PC-3 (cell line): Measurements from ENCODE around the gene CNPY3. TPM values are rescaled to one million over a fixed set of nuclear protein-coding genes. Genes with fewer than 3 reads are reported as not detected.
A peak's percentile ranks its signal among the peaks of the same experiment; 100 is the strongest.

Source experiments
- ATAC-seq: fragments of 200-7000 bp; cut with Tn5 transposase; 2 replicates; pipeline ENCODE4 v1.9.1; 2020; ENCODE audit warnings: mild to moderate bottlenecking, moderate library complexity
- BruUV-seq: library from RNA; stranded (reverse); fragments of 400-500 nt; replicated peaks from 2 replicates; lab custom pipeline; 2021; lab: Mats Ljungman, UMichigan
- CTCF ChIA-PET: fragments of 300-600 bp; sonication (Branson Sonifier 250); formaldehyde crosslinking; loops from one replicate; lab custom pipeline; 2022; ENCODE audit warnings: antibody characterized with exemption; lab: Charles Lee
- POLR2A ChIA-PET: fragments of 300-600 bp; sonication (Branson Sonifier 250); formaldehyde crosslinking; loops from one replicate; lab custom pipeline; 2022; ENCODE audit warnings: antibody characterized with exemption; ENCODE audit not compliant: unreplicated experiment; lab: Charles Lee
- DNase-seq: peaks from one replicate; pipeline ENCODE4 v3.0.0-alpha.2; 2015
- H2AFZ ChIP-seq: fragments of 300-600 bp; sonication (generic); 2 replicates; pipeline ENCODE4 v1.6.0; 2016; ENCODE audit warnings: antibody characterized with exemption, low read length
- H3F3A ChIP-seq: fragments of 300-600 bp; sonication (generic); one replicate; pipeline ENCODE4 v1.6.0; 2017; ENCODE audit warnings: antibody characterized with exemption, low read length, control low read depth, mild to moderate bottlenecking; ENCODE audit not compliant: unreplicated experiment
- H3K27ac ChIP-seq: fragments of 300-600 bp; sonication (generic); 2 replicates; pipeline ENCODE4 v1.5.1; 2016; ENCODE audit warnings: mild to moderate bottlenecking, low read length
- H3K27me3 ChIP-seq: fragments of 300-600 bp; sonication (generic); 2 replicates; pipeline ENCODE4 v1.6.1; 2016; ENCODE audit warnings: low read length, mixed read lengths
- H3K36me3 ChIP-seq: fragments of 300-600 bp; sonication (generic); 2 replicates; pipeline ENCODE4 v1.6.1; 2016; ENCODE audit warnings: low read depth, mixed run types, low read length, mixed read lengths
- H3K4me1 ChIP-seq: fragments of 300-600 bp; sonication (generic); 2 replicates; pipeline ENCODE4 v1.5.1; 2016; ENCODE audit warnings: low read length; ENCODE audit not compliant: insufficient read depth
- H3K4me2 ChIP-seq: fragments of 300-600 bp; sonication (generic); 2 replicates; pipeline ENCODE4 v1.6.0; 2016; ENCODE audit warnings: low read length
- H3K4me3 ChIP-seq: fragments of 300-600 bp; sonication (generic); 2 replicates; pipeline ENCODE4 v1.5.1; 2016; ENCODE audit warnings: mild to moderate bottlenecking, low read length, mixed read lengths
- H3K79me2 ChIP-seq: fragments of 300-600 bp; sonication (generic); 2 replicates; pipeline ENCODE4 v1.6.1; 2017; ENCODE audit warnings: low read length, mixed read lengths
- H3K9ac ChIP-seq: fragments of 300-600 bp; sonication (generic); 2 replicates; pipeline ENCODE4 v1.6.0; 2016; ENCODE audit warnings: mild to moderate bottlenecking, low read length
- H3K9me2 ChIP-seq: fragments of 300-600 bp; sonication (generic); replicated peaks from 2 replicates; pipeline ENCODE4 v1.6.1; 2016; ENCODE audit warnings: mixed run types, low read length, mixed read lengths
- H3K9me3 ChIP-seq: fragments of 300-600 bp; sonication (generic); 2 replicates; pipeline ENCODE4 v1.6.1; 2016; ENCODE audit warnings: low read length, mixed read lengths
- H4K20me1 ChIP-seq: fragments of 300-600 bp; sonication (generic); 2 replicates; pipeline ENCODE4 v1.6.1; 2016; ENCODE audit warnings: low read length, mixed read lengths
- EZH2 ChIP-seq: fragments of 300-600 bp; sonication (generic); IDR thresholded peaks from one replicate; pipeline ENCODE4 v1.6.1; 2017; ENCODE audit warnings: antibody characterized with exemption, mild to moderate bottlenecking, low read length; ENCODE audit not compliant: unreplicated experiment
- EZH2phosphoT487 ChIP-seq: fragments of 300-600 bp; sonication (generic); IDR thresholded peaks from 2 replicates; pipeline ENCODE4 v1.6.1; 2018; ENCODE audit warnings: mild to moderate bottlenecking, antibody characterized with exemption, low read length, borderline replicate concordance
- intact Hi-C: fragments of 100-400 bp; cut with micrococcal nuclease; formaldehyde crosslinking; loops from 2 replicates; pipeline ENCODE4 v1.9.0; 2023
- total RNA-seq: library from RNA; depleted of rRNA; stranded (reverse); fragments of >200 nt; gene quantifications from 2 replicates; pipeline ENCODE4 v1.2.3, GENCODE V29; 2014
- TF ChIP-seq, protein P1 (sequence below): fragments of 300-600 bp; sonication (generic); conservative IDR thresholded peaks from 2 replicates; pipeline ENCODE4 v1.5.1; 2017; ENCODE audit warnings: antibody characterized with exemption, low read depth, mild to moderate bottlenecking, low read length

CNPY3 gene
- total RNA-seq, 1 experiment from 2014 or later = 37.5 TPM

DNA sequence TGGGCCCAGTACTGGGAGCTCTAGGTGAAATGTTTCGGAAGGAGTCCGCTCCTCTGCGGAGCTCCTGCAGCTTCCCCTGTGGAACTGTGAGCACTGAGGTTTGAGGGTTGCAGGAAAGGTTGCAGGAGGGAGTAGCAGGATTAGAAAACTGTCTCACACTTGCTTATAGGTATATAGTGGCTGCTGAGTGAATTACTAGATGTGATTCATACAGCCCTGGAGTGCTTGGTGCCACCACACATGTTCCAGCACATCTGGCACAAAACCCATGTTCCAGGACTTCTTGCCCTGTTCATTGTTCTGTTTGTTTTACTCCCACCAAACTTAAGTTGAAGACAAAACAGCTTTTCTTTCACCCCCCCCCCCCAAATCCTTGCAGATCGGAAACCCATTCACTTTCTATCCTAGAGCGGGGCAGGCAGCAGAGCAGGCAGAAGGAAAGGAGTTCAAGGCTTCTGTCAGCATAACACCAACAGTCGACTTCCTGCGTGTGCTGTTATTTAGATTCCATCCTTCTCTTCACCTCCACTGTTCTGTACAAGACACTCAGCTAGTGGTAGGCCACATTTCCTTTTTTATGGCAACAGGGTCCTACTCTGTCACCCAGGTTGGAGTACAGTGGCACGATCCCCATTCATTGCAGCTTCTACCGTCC lies 50.4 kb downstream of the CNPY3 start:
- Histone ChIP-seq H3K4me3 (peak overlapping the region; percentile 93), H3K9ac (peak overlapping the region; percentile 91), H3K36me3 (no peaks in the 10 kb centered on the region), H4K20me1 (no peaks in the 10 kb centered on the region), H3K27me3 (no peaks in the 10 kb centered on the region), H3K79me2 (peaks cover 42% of the 10 kb centered on the region), H3K4me1 (peaks cover 18% of the 10 kb centered on the region), H3F3A (no peaks in the 10 kb centered on the region), H2AFZ (peak overlapping the region; percentile 96), H3K9me2 (no peaks in the 10 kb centered on the region), H3K27ac (peak overlapping the region; percentile 65), H3K9me3 (no peaks in the 10 kb centered on the region), H3K4me2 (peak overlapping the region; percentile 95)
- ChIA-PET CTCF (no interaction called here), POLR2A (interaction anchor here (0.7 to 0.8 kb wide), 2 partner anchors 35 to 57 kb away, joined by 3 to 11 read pairs; partner anchors contain the start of gene KLHDC3)
- TSS peak; percentile 90 for BruUV-seq
- peak; percentile 48 for DNase-seq
- ATAC-seq = peak; percentile 19
- TF ChIP-seq EZH2 (no peak), EZH2phosphoT487 (no peak)
- TF ChIP-seq, protein P1, sequence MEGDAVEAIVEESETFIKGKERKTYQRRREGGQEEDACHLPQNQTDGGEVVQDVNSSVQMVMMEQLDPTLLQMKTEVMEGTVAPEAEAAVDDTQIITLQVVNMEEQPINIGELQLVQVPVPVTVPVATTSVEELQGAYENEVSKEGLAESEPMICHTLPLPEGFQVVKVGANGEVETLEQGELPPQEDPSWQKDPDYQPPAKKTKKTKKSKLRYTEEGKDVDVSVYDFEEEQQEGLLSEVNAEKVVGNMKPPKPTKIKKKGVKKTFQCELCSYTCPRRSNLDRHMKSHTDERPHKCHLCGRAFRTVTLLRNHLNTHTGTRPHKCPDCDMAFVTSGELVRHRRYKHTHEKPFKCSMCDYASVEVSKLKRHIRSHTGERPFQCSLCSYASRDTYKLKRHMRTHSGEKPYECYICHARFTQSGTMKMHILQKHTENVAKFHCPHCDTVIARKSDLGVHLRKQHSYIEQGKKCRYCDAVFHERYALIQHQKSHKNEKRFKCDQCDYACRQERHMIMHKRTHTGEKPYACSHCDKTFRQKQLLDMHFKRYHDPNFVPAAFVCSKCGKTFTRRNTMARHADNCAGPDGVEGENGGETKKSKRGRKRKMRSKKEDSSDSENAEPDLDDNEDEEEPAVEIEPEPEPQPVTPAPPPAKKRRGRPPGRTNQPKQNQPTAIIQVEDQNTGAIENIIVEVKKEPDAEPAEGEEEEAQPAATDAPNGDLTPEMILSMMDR = no peak
- intact Hi-C loops = loop anchor here (5.0 kb wide), 1 partner anchor 77 kb away; no protein-coding TSS in a partner anchor

DNA sequence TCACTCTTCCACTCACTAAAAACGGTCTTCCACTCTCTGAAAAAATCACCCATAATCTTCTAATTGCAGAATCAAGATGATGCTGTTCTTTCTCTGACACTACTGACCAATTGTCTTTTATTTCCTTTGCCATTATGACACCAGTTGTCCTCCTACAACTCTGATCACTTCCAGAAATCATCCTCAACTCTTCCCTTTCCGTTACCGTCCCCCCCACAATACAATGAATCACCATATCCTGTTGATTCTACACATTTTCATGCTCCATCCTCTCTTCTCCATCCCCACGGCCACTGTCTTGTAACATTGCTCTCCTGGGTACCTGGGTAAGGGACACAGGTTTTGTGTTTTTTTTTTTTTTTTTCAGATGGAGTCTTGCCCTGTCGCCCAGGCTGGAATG lies 52.6 kb downstream of the CNPY3 start:
- no peak overlapping the region for H2AFZ ChIP-seq
- BruUV-seq = no TSS peak
- TF ChIP-seq, protein P1 = no peak
- TF ChIP-seq EZH2 (no peak), EZH2phosphoT487 (no peak)
- no peak overlapping the region for H3K4me2 ChIP-seq
- no peaks in the 10 kb centered on the region for H3K9me2 ChIP-seq
- H3F3A ChIP-seq = no peaks in the 10 kb centered on the region
- H3K4me1 ChIP-seq = peaks cover 36% of the 10 kb centered on the region
- no peak for DNase-seq
- CTCF ChIA-PET = no interaction called here
- no peaks in the 10 kb centered on the region for H4K20me1 ChIP-seq
- no peak overlapping the region for H3K4me3 ChIP-seq
- no peak overlapping the region for H3K27ac ChIP-seq
- H3K36me3 ChIP-seq = no peaks in the 10 kb centered on the region
- no peak for ATAC-seq
- POLR2A ChIA-PET = no interaction called here
- intact Hi-C loops = loop anchor here (5.0 kb wide), 1 partner anchor 80 kb away; no protein-coding TSS in a partner anchor
- no peaks in the 10 kb centered on the region for H3K9me3 ChIP-seq
- H3K9ac ChIP-seq = no peak overlapping the region
- H3K79me2 ChIP-seq = peaks cover 49% of the 10 kb centered on the region
- H3K27me3 ChIP-seq = no peaks in the 10 kb centered on the region
